Ramos (cell line): ENCODE data around the gene RNASE4.

Source experiments
- in situ Hi-C: fragments of 300-500 bp; cut with MboI; formaldehyde crosslinking; loops from one replicate; pipeline ENCODE4 v1.14.3; 2022; ENCODE audit warnings: low sequenced_read_pairs; ENCODE audit not compliant: unreplicated experiment

RNASE4 gene

DNA sequence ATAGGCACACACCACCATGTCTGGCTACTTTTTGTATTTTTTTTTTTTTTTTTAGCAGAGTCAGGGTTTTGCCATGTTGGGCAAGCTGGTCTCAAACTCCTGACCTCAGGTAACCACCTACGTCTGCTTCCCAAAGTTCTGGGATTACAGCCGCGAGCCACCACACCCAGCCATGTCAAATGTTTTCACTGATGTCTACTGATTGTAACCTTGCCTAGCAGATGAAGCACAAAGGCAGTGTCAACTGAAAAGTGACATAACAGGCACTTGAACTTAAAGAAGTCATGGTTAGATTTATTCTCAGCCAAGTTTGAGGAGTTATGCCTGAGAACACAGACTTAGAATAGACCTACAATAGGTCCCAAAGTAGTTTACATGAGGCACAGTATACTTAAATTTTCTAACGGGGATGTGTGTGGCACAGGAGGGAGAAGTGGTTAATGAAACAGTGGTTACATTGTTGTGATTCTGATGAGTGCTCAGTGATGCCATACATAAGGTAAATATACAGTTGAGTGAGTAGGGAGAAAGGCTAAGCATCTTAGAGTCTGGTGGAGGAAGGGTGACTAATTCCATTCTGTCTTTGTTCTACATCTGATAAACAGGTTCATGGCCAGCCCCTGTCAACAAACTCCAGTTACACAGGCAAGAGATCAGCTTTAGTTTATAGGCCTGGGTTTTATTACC, 12.6 kb upstream of the RNASE4 start:
- in situ Hi-C loops = no loop called here

- in situ Hi-C loops = no loop called here
Observed at GRCh38 chr14:20675669-20676068, 8.7 kb upstream of the RNASE4 start.

DNA sequence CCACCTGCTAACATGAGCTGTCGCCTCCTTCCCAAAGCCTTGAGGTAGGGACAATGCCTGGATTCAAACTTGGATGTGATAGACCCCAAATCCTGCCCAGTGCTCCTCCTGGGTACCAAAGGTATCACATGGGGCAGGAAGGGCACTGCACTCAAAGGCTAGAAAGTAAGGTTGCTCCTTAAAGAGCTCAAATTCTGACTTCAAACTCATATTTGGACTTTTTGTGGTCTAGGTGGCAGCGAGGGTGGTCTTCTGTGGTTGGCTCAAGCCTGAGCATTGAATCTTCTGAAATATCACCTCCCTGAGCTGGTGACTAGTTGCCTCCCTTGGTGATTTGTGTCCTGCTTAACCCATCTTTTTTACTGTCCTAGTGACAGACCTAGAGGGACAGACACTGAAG, 8.3 kb upstream of the RNASE4 start:
- in situ Hi-C loops = no loop called here

GRCh38 chr14:20679907-20680306, 4.5 kb upstream of the RNASE4 start:
- in situ Hi-C loops = loop anchor here (5.0 to 10.0 kb wide), 2 partner anchors 68 to 345 kb away; partner anchors contain the start of gene CCNB1IP1

GRCh38 chr14:20680363-20680762, 4.0 kb upstream of the RNASE4 start:
- in situ Hi-C loops = loop anchor here (5.0 to 10.0 kb wide), 2 partner anchors 68 to 346 kb away; partner anchors contain the start of gene CCNB1IP1

- in situ Hi-C loops = loop anchor here (5.0 to 10.0 kb wide), 2 partner anchors 69 to 346 kb away; partner anchors contain the start of gene CCNB1IP1
Observed at GRCh38 chr14:20680843-20681347, 3.5 kb upstream of the RNASE4 start.

- in situ Hi-C loops = loop anchor here (5.0 to 10.0 kb wide), 2 partner anchors 69 to 347 kb away; partner anchors contain the start of gene CCNB1IP1
Observed at GRCh38 chr14:20681348-20682126, 2.8 kb upstream of the RNASE4 start.

GRCh38 chr14:20682127-20682434, 2.3 kb upstream of the RNASE4 start:
- in situ Hi-C loops = loop anchor here (5.0 to 10.0 kb wide), 2 partner anchors 70 to 347 kb away; partner anchors contain the start of gene CCNB1IP1

DNA sequence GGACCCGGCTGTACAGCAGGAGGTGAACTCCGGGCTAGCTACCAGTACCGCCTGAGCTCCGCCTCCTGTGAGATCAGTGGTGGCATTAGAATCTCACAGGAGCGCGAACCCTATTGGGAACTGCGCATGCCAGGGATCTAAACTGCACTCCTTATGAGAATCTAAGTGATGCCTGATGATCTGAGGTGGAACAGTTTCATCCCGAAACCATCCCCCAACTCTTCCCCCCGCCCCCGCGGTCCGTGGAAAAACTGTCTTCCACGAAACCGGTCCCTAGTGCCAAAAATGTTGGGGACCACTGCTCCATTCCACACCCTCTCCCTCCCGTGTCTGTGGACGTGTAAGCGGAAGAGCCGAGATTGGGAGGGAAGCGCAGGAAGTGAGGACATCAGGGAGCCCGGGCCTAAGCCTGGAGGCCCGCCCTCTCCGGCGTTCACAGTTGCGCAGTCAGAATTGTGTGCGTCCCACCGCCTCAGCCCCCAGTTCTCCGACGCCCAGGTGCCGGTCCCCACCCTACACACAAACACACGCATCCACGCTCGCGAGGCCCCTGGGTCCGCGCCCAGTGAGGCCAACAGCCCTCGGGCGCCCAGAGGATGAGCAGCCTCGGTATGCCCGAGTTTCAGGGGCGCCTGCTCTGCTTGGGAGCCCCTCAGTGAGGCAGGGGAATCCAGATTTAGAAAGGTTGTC, 1.8 kb upstream of the RNASE4 start:
- in situ Hi-C loops = loop anchor here (5.0 to 10.0 kb wide), 2 partner anchors 70 to 348 kb away; partner anchors contain the start of gene CCNB1IP1

DNA sequence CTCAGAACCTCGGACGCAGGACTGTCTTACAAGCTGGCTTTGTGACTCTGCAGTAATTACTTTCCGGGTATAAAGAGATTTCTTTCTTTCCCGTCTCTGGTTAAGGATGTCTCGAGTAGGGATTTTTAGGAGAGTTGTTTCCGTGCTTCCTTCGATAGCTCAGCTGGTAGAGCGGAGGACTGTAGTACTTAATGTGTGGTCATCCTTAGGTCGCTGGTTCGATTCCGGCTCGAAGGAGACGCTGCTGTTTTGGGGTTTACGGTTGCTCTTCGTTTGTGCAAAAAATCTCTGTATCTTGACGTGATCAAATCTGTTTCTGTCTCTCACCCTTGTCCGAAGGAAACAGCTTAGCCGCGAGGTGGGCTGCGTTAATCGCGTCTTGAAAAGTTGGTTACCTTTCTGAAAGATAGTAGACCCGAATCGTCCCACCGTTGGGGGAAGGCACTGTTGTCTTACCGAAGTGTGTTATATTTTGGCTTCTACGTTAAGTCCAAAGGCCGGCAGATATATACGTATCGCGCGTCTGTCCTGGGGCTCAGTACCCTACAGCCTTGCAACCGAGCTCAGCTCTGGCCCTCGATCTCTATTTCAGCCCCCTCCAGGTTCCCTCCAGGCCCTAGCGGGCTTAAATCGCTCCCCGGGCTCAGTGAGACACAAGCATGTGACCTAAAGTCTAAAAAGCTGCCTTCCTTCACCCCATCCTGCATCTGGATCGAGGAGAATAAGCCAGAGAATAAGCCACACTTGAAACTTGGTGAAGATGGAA, 1.1 kb upstream of the RNASE4 start:
- in situ Hi-C loops = loop anchor here (5.0 to 10.0 kb wide), 2 partner anchors 71 to 349 kb away; partner anchors contain the start of gene CCNB1IP1

- in situ Hi-C loops = loop anchor here (5.0 to 10.0 kb wide), 2 partner anchors 73 to 350 kb away; partner anchors contain the start of gene CCNB1IP1
Observed at GRCh38 chr14:20684662-20685456, 499 bp downstream of the RNASE4 start.

GRCh38 chr14:20686386-20687143, 2.2 kb downstream of the RNASE4 start:
- in situ Hi-C loops = loop anchor here (10.0 kb wide), 1 partner anchor 352 kb away; the partner anchor contains the start of gene CCNB1IP1

- in situ Hi-C loops = loop anchor here (10.0 kb wide), 1 partner anchor 353 kb away; the partner anchor contains the start of gene CCNB1IP1
Observed at GRCh38 chr14:20687362-20688166, 3.2 kb downstream of the RNASE4 start.

GRCh38 chr14:20688167-20688839, 3.9 kb downstream of the RNASE4 start, which contains the start of gene ANG:
Gene ANG (plus strand): TSS chr14:20688764. CDS start chr14:20693565, 4,801 bp downstream.
- in situ Hi-C loops = loop anchor here (10.0 kb wide), 1 partner anchor 354 kb away; the partner anchor contains the start of gene CCNB1IP1

- in situ Hi-C loops = no loop called here
Observed at GRCh38 chr14:20690848-20691640, 6.7 kb downstream of the RNASE4 start.
